Ishikawa (cell line): ENCODE measurements around the gene USP8.

Source experiments
- CEBPB ChIP-seq: IDR thresholded peaks from 2 replicates; pipeline ENCODE4 v1.6.1; 2012
- CREB1 ChIP-seq: IDR thresholded peaks from 2 replicates; pipeline ENCODE4 v1.6.1; 2012; ENCODE audit warnings: low read depth
- EGR1 ChIP-seq: IDR thresholded peaks from 2 replicates; pipeline ENCODE4 v1.6.1; 2012
- EP300 ChIP-seq: IDR thresholded peaks from 2 replicates; pipeline ENCODE4 v1.6.1; 2012; ENCODE audit warnings: borderline replicate concordance
- FOXM1 ChIP-seq: IDR thresholded peaks from 2 replicates; pipeline ENCODE4 v1.6.1; 2012; ENCODE audit warnings: low read depth, borderline replicate concordance
- NFIC ChIP-seq: IDR thresholded peaks from 2 replicates; pipeline ENCODE4 v1.6.1; 2012
- RAD21 ChIP-seq: IDR thresholded peaks from 2 replicates; pipeline ENCODE4 v1.6.1; 2012; ENCODE audit warnings: low read depth
- TAF1 ChIP-seq: IDR thresholded peaks from 2 replicates; pipeline ENCODE4 v1.6.1; 2012; ENCODE audit warnings: low read depth, mild to moderate bottlenecking
- TCF12 ChIP-seq: IDR thresholded peaks from 2 replicates; pipeline ENCODE4 v1.6.1; 2012; ENCODE audit warnings: low read depth
- TEAD4 ChIP-seq: IDR thresholded peaks from 2 replicates; pipeline ENCODE4 v1.6.1; 2012
- YY1 ChIP-seq: IDR thresholded peaks from 2 replicates; pipeline ENCODE4 v1.6.1; 2012; ENCODE audit warnings: low read depth
- ZBTB7A ChIP-seq: IDR thresholded peaks from 2 replicates; pipeline ENCODE4 v1.6.1; 2012; ENCODE audit warnings: low read depth
- TF ChIP-seq, protein P1 (sequence below): IDR thresholded peaks from 2 replicates; pipeline ENCODE4 v1.6.1; 2012
- TF ChIP-seq, protein P2 (sequence below): IDR thresholded peaks from 2 replicates; pipeline ENCODE4 v1.6.1; 2012; ENCODE audit warnings: low read depth, mild to moderate bottlenecking
- TF ChIP-seq, protein P3 (sequence below): IDR thresholded peaks from 2 replicates; pipeline ENCODE4 v1.6.1; 2012

Gene USP8

DNA sequence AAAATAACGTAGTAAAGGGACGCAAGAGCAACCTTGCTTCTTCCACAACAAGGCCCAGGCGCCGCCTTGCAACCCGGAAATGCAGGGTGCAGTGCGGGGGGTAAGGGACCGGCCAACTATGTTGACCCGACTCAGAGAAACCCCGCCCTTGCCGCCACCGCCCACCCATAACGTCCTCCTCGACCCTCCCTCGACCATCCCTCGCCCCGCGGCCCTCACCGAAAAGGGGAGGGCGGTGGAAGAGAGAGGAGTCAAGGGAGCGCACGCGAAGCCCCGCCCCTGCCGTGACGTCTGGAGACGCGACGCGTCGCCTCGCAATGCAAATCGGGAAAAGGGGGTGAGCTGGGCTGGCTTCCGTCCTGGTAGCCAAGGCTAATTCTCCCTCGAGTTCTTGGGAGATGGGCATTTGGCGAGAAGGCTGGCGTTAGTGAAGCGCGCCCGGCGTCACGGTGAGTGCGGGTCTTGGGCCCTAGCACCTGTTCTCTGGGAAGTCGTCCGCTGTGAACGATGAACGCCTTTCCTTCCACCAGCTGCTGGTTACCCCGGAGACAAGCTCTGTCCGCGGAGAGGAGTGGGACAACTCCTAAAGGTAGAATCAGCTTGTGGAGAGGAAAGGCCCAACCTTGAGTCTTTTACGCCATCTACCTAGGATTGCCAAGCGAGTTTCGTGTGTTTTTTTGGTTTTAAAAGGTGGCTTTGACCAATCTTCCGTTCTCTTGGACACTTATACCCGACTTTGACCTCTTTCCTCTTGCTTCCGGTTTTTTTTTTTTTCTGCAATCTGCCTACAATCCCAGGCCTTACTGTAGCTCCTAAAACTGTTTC, at the start of gene USP8:
USP8 (plus strand) TSS at position 340 of the 825 bp plus-strand sequence. CDS start 14,669 bp downstream, outside the sequence.
- TF ChIP-seq FOXM1 (no peak), CREB1 (peak; percentile 92), TCF12 (no peak; the same call in 1 of the 2 replicates), YY1 (no peak), CEBPB (peak; percentile 2; the same call in 1 of the 2 replicates), EGR1 (peak; percentile 65), TAF1 (peak; percentile 76; the same call in 1 of the 2 replicates), ZBTB7A (peak; percentile 93), EP300 (peak; percentile 9; the same call in 1 of the 2 replicates), RAD21 (no peak), TEAD4 (no peak), NFIC (no peak)
- TF ChIP-seq, protein P1, sequence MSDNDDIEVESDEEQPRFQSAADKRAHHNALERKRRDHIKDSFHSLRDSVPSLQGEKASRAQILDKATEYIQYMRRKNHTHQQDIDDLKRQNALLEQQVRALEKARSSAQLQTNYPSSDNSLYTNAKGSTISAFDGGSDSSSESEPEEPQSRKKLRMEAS = peak; percentile 73
- TF ChIP-seq, protein P2, sequence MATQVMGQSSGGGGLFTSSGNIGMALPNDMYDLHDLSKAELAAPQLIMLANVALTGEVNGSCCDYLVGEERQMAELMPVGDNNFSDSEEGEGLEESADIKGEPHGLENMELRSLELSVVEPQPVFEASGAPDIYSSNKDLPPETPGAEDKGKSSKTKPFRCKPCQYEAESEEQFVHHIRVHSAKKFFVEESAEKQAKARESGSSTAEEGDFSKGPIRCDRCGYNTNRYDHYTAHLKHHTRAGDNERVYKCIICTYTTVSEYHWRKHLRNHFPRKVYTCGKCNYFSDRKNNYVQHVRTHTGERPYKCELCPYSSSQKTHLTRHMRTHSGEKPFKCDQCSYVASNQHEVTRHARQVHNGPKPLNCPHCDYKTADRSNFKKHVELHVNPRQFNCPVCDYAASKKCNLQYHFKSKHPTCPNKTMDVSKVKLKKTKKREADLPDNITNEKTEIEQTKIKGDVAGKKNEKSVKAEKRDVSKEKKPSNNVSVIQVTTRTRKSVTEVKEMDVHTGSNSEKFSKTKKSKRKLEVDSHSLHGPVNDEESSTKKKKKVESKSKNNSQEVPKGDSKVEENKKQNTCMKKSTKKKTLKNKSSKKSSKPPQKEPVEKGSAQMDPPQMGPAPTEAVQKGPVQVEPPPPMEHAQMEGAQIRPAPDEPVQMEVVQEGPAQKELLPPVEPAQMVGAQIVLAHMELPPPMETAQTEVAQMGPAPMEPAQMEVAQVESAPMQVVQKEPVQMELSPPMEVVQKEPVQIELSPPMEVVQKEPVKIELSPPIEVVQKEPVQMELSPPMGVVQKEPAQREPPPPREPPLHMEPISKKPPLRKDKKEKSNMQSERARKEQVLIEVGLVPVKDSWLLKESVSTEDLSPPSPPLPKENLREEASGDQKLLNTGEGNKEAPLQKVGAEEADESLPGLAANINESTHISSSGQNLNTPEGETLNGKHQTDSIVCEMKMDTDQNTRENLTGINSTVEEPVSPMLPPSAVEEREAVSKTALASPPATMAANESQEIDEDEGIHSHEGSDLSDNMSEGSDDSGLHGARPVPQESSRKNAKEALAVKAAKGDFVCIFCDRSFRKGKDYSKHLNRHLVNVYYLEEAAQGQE = no peak
- TF ChIP-seq, protein P3, sequence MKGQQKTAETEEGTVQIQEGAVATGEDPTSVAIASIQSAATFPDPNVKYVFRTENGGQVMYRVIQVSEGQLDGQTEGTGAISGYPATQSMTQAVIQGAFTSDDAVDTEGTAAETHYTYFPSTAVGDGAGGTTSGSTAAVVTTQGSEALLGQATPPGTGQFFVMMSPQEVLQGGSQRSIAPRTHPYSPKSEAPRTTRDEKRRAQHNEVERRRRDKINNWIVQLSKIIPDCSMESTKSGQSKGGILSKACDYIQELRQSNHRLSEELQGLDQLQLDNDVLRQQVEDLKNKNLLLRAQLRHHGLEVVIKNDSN = no peak

DNA sequence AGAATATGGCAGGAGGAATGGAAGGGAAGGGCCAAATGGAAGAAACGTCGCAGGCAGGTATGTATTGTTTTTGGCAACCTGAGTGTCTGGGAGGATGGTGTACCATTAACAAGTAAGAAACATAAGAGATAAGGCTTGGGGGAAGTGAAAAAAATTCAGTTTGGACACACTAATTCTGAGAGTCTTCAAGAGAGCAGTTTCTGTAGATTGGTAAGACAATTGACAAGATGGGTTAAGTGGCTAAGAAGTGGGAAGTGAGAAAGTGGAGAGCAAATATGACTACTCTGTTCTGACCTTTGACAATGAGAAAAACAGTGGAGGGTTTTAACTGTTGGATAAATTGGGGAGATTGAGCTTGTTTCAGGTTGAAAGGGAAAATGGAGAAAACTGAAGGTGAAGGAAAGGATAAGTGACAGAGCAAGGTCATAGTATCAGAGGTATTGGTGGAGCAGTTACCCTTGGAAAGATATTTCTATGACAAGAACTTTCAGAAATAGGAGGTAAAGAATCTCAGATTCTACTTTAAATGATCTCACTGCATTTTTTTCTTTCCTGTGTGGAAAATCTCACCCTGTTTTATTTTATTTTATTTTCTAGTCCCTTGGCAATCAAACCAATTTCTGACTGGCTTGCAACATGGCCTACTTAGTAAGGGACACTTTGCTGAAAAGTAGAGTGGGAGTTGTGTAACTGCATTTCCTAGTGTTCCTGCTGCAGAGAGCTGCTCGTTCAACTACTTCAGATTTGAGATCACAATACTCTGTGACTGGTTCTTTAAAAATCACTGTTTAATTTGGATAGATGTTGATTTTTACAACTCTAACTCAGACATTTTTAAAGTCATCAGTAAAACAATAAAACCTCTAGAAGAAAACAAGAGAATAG, 46.1 kb upstream of the USP8 start:
- TF ChIP-seq EGR1 (no peak), TAF1 (no peak), EP300 (no peak), ZBTB7A (no peak), TEAD4 (no peak), NFIC (no peak), TCF12 (no peak)
- TF ChIP-seq, protein P1 = no peak
- TF ChIP-seq, protein P3 = no peak

DNA sequence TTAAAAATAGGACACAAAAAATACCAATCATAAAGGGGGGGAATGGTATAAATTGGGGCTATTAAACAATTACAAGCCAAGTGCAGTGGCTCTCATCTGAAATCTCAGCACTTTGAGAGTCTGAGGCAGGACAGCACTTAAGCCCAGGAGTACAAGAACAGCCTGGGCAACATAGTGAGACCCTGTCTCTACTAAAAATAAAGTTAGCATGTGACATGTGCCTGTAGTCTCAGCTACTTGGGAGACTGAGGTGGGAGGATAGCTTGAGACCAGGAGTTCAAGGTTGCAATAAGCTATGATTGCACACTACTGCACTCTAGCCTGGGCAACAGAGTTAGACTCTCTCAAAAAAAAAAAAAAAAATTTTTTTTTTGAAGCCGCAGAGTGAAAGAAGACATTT, 45.4 kb upstream of the USP8 start:
- TF ChIP-seq EGR1 (no peak), CEBPB (no peak), TAF1 (no peak), ZBTB7A (no peak), TCF12 (no peak)
- TF ChIP-seq, protein P3 = no peak

DNA sequence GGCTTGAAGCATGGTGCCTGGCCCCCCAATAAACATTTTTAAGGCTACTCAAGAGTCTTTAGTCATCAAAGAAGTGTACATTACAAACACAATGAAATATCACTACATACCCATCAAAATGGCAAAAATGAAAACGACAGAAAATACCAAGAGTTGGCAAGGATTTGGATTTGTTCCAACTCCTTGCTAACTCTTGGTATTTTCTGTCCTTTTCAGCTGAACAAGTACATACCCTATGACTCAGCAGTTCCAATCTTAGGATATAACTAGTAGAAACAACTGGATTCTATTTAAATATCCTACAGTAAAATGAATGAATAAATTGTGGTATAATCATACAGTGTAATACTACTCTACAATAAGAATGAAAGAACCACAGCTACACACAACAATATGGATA, 44.1 kb upstream of the USP8 start:
- TF ChIP-seq, protein P1 = no peak
- TF ChIP-seq, protein P2 = no peak
- TF ChIP-seq YY1 (no peak), EP300 (no peak)

DNA sequence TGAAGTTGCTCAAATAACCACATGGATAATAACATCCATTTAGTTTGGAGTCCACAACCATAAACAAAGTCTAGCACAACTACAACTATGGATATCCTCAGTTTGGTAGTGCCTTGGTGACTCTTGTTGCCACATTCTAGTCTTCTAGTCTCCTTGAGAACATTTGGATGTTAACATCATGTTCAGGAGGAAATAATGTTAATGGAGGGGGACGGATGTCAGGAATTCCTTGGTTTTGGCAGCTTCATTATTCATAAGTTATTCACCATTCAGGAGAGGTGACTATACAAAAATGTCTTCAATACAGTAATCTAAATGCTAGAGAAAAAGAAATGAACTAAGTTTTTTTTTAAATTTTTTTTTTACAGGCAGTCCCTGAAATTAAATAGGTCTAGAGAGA, 42.8 kb upstream of the USP8 start:
- TF ChIP-seq YY1 (no peak), RAD21 (no peak), EP300 (no peak), CREB1 (no peak), NFIC (no peak), TEAD4 (no peak), CEBPB (no peak), EGR1 (no peak), FOXM1 (no peak), TCF12 (no peak), ZBTB7A (no peak)
- TF ChIP-seq, protein P2 = no peak
- TF ChIP-seq, protein P1 = no peak
